Ramos (cell line): Measurements from ENCODE around the gene CYP21A2.
"Not testable (repeated sequence)": the region's sequence is repeated elsewhere in the genome, so short reads cannot be mapped to it uniquely, and the experiment has no call there.

Source experiments
- in situ Hi-C: fragments of 300-500 bp; cut with MboI; formaldehyde crosslinking; loops from one replicate; pipeline ENCODE4 v1.14.3; 2022; ENCODE audit warnings: low sequenced_read_pairs; ENCODE audit not compliant: unreplicated experiment

The CYP21A2 gene

GRCh38 chr6:32028631-32029030, 9.6 kb upstream of the CYP21A2 start:
- in situ Hi-C loops = not testable (repeated sequence)

GRCh38 chr6:32029553-32029952, 8.7 kb upstream of the CYP21A2 start:
- in situ Hi-C loops = not testable (repeated sequence)

GRCh38 chr6:32035283-32036013, 2.8 kb upstream of the CYP21A2 start:
- in situ Hi-C loops = not testable (repeated sequence)

GRCh38 chr6:32037136-32037535, 1.1 kb upstream of the CYP21A2 start:
- in situ Hi-C loops = not testable (repeated sequence)

GRCh38 chr6:32038878-32039277, 663 bp downstream of the CYP21A2 start:
- in situ Hi-C loops = not testable (repeated sequence)

- in situ Hi-C loops = not testable (repeated sequence)
Measured at GRCh38 chr6:32039321-32040274, 1.4 kb downstream of the CYP21A2 start.

GRCh38 chr6:32040299-32041049, 2.3 kb downstream of the CYP21A2 start:
- in situ Hi-C loops = not testable (repeated sequence)

- in situ Hi-C loops = not testable (repeated sequence)
Measured at GRCh38 chr6:32041050-32041321, 2.8 kb downstream of the CYP21A2 start.

GRCh38 chr6:32041385-32041784, 3.2 kb downstream of the CYP21A2 start:
- in situ Hi-C loops = not testable (repeated sequence)

- in situ Hi-C loops = not testable (repeated sequence)
Measured at GRCh38 chr6:32042276-32042675, 4.1 kb downstream of the CYP21A2 start.

GRCh38 chr6:32043589-32044380, 5.6 kb downstream of the CYP21A2 start:
- in situ Hi-C loops = not testable (repeated sequence)

GRCh38 chr6:32044916-32045315, 6.7 kb downstream of the CYP21A2 start:
- in situ Hi-C loops = not testable (repeated sequence)

GRCh38 chr6:32045811-32046449, 7.7 kb downstream of the CYP21A2 start:
- in situ Hi-C loops = no loop called here

GRCh38 chr6:32046450-32047083, 8.4 kb downstream of the CYP21A2 start:
- in situ Hi-C loops = no loop called here

GRCh38 chr6:32047084-32047478, 8.9 kb downstream of the CYP21A2 start:
- in situ Hi-C loops = no loop called here

GRCh38 chr6:32047539-32047854, 9.3 kb downstream of the CYP21A2 start:
- in situ Hi-C loops = no loop called here

GRCh38 chr6:32047855-32048766, 9.9 kb downstream of the CYP21A2 start:
- in situ Hi-C loops = no loop called here

- in situ Hi-C loops = not testable (repeated sequence)
Measured at GRCh38 chr6:32049149-32049548, 10.9 kb downstream of the CYP21A2 start.
